K562 (cell line): ENCODE data around the gene FILIP1L. TPM values are rescaled to one million over a fixed set of nuclear protein-coding genes. Genes with fewer than 3 reads are reported as not detected.

Experiments
- FOXK2 ChIP-seq, 2 experiments: fragments of 450-650 bp; IDR thresholded peaks in 1 of 2; conservative IDR thresholded peaks in 1 of 2; 2 replicates each; pipeline ENCODE4 v1.6.1; 2016; ENCODE audit warnings: low read depth in 2 of 2, mild to moderate bottlenecking in 1 of 2
- HDAC6 ChIP-seq: IDR thresholded peaks from 2 replicates; pipeline ENCODE4 v1.6.1; 2012; ENCODE audit warnings: low read depth, mild to moderate bottlenecking, control low read depth, inconsistent platforms, low read length, moderate library complexity
- MXI1 ChIP-seq: IDR thresholded peaks from 2 replicates; pipeline ENCODE4 v1.6.1; 2011; ENCODE audit warnings: low read depth, mild to moderate bottlenecking, improper control_type of control experiment, low read length
- NR1H2 ChIP-seq: sonication (generic); formaldehyde crosslinking; IDR thresholded peaks from 2 replicates; pipeline ENCODE4 v1.4.0; 2020; ENCODE audit warnings: mild to moderate bottlenecking, missing genetic modification reagents
- POLR3A ChIP-seq: IDR thresholded peaks from 2 replicates; pipeline ENCODE4 v1.6.1; 2011; ENCODE audit warnings: borderline replicate concordance, mild to moderate bottlenecking, moderate library complexity; ENCODE audit not compliant: insufficient read length, insufficient read depth; ENCODE audit errors: extremely low read depth
- PURB ChIP-seq: sonication (generic); formaldehyde crosslinking; IDR thresholded peaks from 2 replicates; pipeline ENCODE4 v1.9.0; 2021; ENCODE audit warnings: low read depth, mild to moderate bottlenecking, missing genetic modification reagents
- RBM22 ChIP-seq: fragments of 200-400 bp; formaldehyde crosslinking; IDR thresholded peaks from 2 replicates; pipeline ENCODE4 v1.6.1; 2018; ENCODE audit warnings: low read length, low read depth; ENCODE audit not compliant: poor library complexity, severe bottlenecking
- SMAD2 ChIP-seq: fragments of 150-350 bp; IDR thresholded peaks from 2 replicates; pipeline ENCODE4 v1.6.1; 2014; ENCODE audit warnings: low read depth, mild to moderate bottlenecking, low read length
- SRSF7 ChIP-seq: fragments of 200-400 bp; formaldehyde crosslinking; optimal IDR thresholded peaks from 2 replicates; pipeline ENCODE3; 2017; ENCODE audit warnings: mild to moderate bottlenecking, low read depth, low read length
- U2AF2 ChIP-seq: fragments of 200-400 bp; formaldehyde crosslinking; optimal IDR thresholded peaks from 2 replicates; pipeline ENCODE3; 2017; ENCODE audit warnings: low read depth, mild to moderate bottlenecking, low read length
- polyA plus RNA-seq, 8 experiments: library from polyadenylated mRNA; depleted of rRNA in 4 of 8; stranded (reverse) in 5 of 8; unstranded in 3 of 8; fragments of >200 nt; fragmentation: Nextera tagmentation in 2 of 8; fragmentation: Illumina TruSeq in 1 of 8; extraction: Ambion mirVana in 2 of 8; extraction: Trizol in 1 of 8; gene quantifications; 2 replicates each; pipeline versions ENCODE4 v1.2.1 to v1.2.3, GENCODE V29; 2011 to 2014; ENCODE audit warnings: inconsistent platforms in 1 of 8, missing spikeins in 1 of 8
- total RNA-seq, 7 experiments: library from RNA; depleted of rRNA in 6 of 7; stranded (reverse); fragments of >200 nt in 6 of 7; fragmentation: Illumina TruSeq in 2 of 7; extraction: Trizol in 2 of 7; gene quantifications; 2 replicates each; pipeline versions ENCODE4 v1.2.1 to v1.2.3, GENCODE V29; 2011 to 2021; ENCODE audit warnings: low replicate concordance in 1 of 7
- TF ChIP-seq, protein P1 (sequence below): sonication (generic); formaldehyde crosslinking; IDR thresholded peaks from 2 replicates; pipeline ENCODE4 v1.8.0; 2023; ENCODE audit warnings: mild to moderate bottlenecking, missing genetic modification reagents
- TF ChIP-seq, protein P2 (sequence below): fragments of 450-650 bp; IDR thresholded peaks from 2 replicates; pipeline ENCODE4 v1.6.1; 2016; ENCODE audit warnings: mild to moderate bottlenecking, moderate library complexity
- TF ChIP-seq, protein P3 (sequence below): fragments of 250-450 bp; sonication (Bioruptor Pico); IDR thresholded peaks from 2 replicates; pipeline ENCODE4 v1.5.0; 2021

Gene FILIP1L
- total and polyA plus RNA-seq, 9 of the 15 experiments (the other 6 are each of a cell fraction or from before 2014, with no cell fraction given): 0.50 to 2.1 (median 1.1) TPM

DNA sequence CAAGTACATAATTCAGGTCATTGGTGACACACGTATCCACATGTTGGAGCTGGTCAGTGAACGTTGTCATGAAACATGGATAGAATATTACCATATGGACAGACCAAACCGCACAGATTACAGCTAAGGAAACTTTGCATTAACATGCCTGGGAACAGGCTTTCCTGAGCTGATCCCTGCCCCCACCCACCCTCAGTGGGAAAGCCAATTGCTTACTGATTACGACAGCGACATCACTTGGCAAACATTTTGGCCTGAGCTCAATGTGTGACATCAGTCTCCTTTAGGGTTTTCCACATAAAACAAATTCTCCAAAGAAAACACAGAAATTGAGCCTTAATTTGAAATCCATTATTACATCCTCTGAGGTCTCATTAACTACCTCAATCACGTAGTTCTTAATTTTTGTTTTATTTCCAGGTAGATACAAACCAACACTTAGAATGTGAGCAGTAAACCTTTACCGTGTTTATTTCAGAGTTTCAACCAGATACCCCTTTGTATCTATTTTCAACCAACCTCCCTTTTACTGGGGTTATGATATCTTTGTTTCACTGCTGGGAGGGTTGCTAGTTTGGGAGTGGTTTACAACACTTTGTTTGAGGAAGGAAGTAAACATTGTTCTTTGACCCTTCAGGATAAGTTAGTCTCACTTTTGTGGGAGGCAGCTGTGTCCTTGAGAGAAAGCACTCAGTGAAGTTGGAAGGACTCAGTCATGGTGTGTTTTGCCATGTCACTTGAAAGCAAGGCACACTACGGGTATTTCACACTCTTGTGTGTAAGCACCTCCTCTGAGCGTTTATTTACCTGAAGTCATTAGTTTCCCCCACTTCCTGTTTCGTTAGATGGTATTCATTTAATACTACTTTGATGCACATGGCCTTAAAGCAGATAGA, 193.6 kb downstream of the FILIP1L start (continued):
- no peak; a peak in 1 of 4 replicates for TF ChIP-seq FOXK2 (conservative IDR thresholded peaks at IDR 0.05 in 1 of 2, IDR thresholded peaks at IDR 0.05 in 1 of 2; ENCODE audit: low read depth in 2 of 2)
- TF ChIP-seq, protein P1, sequence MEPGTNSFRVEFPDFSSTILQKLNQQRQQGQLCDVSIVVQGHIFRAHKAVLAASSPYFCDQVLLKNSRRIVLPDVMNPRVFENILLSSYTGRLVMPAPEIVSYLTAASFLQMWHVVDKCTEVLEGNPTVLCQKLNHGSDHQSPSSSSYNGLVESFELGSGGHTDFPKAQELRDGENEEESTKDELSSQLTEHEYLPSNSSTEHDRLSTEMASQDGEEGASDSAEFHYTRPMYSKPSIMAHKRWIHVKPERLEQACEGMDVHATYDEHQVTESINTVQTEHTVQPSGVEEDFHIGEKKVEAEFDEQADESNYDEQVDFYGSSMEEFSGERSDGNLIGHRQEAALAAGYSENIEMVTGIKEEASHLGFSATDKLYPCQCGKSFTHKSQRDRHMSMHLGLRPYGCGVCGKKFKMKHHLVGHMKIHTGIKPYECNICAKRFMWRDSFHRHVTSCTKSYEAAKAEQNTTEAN: no peak
- TF ChIP-seq MXI1: no peak
- TF ChIP-seq POLR3A: no peak
- TF ChIP-seq HDAC6: no peak
- no peak for TF ChIP-seq RBM22
- no peak for TF ChIP-seq SMAD2
- TF ChIP-seq U2AF2: no peak
- no peak for TF ChIP-seq PURB (CRISPR knock-in tag)
- TF ChIP-seq, protein P2, sequence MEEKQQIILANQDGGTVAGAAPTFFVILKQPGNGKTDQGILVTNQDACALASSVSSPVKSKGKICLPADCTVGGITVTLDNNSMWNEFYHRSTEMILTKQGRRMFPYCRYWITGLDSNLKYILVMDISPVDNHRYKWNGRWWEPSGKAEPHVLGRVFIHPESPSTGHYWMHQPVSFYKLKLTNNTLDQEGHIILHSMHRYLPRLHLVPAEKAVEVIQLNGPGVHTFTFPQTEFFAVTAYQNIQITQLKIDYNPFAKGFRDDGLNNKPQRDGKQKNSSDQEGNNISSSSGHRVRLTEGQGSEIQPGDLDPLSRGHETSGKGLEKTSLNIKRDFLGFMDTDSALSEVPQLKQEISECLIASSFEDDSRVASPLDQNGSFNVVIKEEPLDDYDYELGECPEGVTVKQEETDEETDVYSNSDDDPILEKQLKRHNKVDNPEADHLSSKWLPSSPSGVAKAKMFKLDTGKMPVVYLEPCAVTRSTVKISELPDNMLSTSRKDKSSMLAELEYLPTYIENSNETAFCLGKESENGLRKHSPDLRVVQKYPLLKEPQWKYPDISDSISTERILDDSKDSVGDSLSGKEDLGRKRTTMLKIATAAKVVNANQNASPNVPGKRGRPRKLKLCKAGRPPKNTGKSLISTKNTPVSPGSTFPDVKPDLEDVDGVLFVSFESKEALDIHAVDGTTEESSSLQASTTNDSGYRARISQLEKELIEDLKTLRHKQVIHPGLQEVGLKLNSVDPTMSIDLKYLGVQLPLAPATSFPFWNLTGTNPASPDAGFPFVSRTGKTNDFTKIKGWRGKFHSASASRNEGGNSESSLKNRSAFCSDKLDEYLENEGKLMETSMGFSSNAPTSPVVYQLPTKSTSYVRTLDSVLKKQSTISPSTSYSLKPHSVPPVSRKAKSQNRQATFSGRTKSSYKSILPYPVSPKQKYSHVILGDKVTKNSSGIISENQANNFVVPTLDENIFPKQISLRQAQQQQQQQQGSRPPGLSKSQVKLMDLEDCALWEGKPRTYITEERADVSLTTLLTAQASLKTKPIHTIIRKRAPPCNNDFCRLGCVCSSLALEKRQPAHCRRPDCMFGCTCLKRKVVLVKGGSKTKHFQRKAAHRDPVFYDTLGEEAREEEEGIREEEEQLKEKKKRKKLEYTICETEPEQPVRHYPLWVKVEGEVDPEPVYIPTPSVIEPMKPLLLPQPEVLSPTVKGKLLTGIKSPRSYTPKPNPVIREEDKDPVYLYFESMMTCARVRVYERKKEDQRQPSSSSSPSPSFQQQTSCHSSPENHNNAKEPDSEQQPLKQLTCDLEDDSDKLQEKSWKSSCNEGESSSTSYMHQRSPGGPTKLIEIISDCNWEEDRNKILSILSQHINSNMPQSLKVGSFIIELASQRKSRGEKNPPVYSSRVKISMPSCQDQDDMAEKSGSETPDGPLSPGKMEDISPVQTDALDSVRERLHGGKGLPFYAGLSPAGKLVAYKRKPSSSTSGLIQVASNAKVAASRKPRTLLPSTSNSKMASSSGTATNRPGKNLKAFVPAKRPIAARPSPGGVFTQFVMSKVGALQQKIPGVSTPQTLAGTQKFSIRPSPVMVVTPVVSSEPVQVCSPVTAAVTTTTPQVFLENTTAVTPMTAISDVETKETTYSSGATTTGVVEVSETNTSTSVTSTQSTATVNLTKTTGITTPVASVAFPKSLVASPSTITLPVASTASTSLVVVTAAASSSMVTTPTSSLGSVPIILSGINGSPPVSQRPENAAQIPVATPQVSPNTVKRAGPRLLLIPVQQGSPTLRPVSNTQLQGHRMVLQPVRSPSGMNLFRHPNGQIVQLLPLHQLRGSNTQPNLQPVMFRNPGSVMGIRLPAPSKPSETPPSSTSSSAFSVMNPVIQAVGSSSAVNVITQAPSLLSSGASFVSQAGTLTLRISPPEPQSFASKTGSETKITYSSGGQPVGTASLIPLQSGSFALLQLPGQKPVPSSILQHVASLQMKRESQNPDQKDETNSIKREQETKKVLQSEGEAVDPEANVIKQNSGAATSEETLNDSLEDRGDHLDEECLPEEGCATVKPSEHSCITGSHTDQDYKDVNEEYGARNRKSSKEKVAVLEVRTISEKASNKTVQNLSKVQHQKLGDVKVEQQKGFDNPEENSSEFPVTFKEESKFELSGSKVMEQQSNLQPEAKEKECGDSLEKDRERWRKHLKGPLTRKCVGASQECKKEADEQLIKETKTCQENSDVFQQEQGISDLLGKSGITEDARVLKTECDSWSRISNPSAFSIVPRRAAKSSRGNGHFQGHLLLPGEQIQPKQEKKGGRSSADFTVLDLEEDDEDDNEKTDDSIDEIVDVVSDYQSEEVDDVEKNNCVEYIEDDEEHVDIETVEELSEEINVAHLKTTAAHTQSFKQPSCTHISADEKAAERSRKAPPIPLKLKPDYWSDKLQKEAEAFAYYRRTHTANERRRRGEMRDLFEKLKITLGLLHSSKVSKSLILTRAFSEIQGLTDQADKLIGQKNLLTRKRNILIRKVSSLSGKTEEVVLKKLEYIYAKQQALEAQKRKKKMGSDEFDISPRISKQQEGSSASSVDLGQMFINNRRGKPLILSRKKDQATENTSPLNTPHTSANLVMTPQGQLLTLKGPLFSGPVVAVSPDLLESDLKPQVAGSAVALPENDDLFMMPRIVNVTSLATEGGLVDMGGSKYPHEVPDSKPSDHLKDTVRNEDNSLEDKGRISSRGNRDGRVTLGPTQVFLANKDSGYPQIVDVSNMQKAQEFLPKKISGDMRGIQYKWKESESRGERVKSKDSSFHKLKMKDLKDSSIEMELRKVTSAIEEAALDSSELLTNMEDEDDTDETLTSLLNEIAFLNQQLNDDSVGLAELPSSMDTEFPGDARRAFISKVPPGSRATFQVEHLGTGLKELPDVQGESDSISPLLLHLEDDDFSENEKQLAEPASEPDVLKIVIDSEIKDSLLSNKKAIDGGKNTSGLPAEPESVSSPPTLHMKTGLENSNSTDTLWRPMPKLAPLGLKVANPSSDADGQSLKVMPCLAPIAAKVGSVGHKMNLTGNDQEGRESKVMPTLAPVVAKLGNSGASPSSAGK: peak; percentile 40; the same call in 1 of the 2 replicates
- TF ChIP-seq, protein P3, sequence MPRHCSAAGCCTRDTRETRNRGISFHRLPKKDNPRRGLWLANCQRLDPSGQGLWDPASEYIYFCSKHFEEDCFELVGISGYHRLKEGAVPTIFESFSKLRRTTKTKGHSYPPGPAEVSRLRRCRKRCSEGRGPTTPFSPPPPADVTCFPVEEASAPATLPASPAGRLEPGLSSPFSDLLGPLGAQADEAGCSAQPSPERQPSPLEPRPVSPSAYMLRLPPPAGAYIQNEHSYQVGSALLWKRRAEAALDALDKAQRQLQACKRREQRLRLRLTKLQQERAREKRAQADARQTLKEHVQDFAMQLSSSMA (CRISPR knock-in tag): no peak
- no peak for TF ChIP-seq NR1H2 (CRISPR knock-in tag)
- no peak for TF ChIP-seq SRSF7
